Measurements from ENCODE around the gene THOC6.
"Not testable (repeated sequence)": the region's sequence is repeated elsewhere in the genome, so short reads cannot be mapped to it uniquely, and the experiment has no call there.

The THOC6 gene

DNA sequence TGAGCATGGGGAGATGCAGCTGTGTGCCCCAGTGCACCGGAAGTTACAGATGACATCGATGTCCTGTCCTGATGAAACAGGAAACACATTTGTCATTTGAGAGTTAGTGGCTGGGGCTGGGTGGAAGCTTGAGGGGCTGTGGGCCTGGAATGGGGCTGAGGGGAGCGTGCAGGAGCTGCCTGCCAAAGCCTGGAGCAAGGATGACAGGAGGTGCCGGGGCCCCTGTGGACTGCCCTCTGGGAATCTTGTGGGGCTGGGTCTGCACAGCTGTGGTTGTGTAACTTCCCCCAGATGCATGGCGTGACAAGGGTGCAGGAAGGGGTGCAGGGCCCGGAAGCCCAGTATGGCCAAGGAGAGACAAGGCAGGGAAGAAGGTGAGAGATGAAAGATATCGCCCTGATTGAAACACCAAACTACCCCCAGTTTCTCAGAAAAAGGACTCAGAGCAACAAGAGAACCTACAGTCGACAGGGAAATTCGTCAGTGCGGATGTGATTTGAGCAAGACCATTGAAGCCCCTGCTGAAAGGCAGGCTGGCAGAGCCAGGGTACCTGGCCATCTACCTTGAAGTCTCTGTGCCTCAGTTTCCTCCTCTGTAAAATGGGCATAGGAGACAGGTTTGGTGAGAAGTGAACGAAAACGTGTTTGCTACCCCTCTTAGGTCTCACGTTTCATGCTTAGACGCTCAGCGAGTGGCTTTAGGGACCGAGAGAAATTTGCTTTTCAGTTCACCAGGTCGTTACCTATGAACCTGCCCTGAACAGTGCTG is 31.3 kb downstream of the THOC6 start:
- DNase-seq (ENCODE audit: low read depth): no peak

- DNase-seq (ENCODE audit: low read depth): not testable (repeated sequence)
Observed at GRCh38 chr16:3055734-3056115, 31.9 kb downstream of the THOC6 start.

GRCh38 chr16:3056336-3057180 is 32.7 kb downstream of the THOC6 start:
- no peak for DNase-seq (ENCODE audit: low read depth)

DNA sequence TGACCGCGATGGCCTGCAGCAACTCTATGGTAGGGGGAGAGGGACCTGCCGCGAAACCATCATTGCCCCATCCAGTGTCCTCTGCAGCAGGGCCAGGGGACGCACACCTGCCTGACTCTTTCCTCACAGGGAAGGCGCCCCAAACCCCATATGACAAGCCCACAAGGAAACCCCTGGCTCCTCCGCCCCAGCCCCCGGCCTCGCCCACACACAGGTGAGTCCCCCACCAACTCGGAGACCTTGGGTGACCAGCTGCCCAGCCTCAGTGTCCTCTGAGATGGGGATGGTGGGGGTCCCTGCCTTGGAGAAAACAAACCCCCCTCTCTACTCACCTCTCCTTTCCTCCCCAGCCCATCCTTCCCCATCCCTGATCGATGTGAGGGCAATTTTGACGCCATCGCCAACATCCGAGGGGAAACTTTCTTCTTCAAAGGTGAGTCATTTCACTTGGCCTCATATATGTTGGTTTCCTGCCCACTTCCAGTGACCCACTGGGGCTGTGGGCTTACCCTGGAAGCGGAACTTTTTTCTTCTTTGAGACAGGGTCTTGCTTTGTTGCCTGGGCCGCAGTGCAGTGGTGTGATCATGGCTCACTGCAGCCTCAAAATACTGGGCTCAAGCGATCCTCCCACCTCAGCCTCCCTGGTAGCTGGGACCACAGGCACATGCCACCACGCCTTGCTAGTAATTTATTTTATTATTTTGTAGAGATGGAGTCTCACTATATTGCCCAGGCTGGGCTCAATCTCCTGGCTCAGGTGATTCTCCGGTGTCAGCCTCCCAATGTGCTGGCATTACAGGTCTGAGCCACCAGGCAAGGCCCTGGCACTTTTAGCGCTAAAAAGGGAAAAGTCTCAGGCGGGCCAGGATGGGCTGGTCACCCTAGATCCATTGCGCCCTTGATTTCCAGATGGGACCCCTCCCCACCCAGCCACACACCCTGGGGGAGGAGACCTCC is 33.6 kb downstream of the THOC6 start:
- DNase-seq (ENCODE audit: low read depth): no peak

DNA sequence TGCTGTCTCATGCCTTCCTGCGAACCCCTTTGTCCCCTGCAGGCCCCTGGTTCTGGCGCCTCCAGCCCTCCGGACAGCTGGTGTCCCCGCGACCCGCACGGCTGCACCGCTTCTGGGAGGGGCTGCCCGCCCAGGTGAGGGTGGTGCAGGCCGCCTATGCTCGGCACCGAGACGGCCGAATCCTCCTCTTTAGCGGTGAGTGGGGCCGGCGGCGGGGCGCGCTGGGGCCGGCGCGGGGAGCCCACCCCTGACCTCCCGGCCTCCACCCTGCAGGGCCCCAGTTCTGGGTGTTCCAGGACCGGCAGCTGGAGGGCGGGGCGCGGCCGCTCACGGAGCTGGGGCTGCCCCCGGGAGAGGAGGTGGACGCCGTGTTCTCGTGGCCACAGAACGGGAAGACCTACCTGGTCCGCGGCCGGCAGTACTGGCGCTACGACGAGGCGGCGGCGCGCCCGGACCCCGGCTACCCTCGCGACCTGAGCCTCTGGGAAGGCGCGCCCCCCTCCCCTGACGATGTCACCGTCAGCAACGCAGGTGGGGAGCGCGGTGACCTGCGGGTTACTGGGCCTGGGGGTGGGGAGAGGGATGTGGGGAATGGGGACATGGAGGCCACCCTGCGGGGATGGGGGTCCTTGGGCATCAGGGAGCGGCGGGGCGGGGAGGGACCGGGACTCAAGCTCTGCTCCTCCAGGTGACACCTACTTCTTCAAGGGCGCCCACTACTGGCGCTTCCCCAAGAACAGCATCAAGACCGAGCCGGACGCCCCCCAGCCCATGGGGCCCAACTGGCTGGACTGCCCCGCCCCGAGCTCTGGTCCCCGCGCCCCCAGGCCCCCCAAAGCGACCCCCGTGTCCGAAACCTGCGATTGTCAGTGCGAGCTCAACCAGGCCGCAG is 34.5 kb downstream of the THOC6 start:
- peak; percentile 47 for DNase-seq (ENCODE audit: low read depth)

GRCh38 chr16:3059041-3059722 is 35.3 kb downstream of the THOC6 start:
- DNase-seq (ENCODE audit: low read depth): peak; percentile 87

DNA sequence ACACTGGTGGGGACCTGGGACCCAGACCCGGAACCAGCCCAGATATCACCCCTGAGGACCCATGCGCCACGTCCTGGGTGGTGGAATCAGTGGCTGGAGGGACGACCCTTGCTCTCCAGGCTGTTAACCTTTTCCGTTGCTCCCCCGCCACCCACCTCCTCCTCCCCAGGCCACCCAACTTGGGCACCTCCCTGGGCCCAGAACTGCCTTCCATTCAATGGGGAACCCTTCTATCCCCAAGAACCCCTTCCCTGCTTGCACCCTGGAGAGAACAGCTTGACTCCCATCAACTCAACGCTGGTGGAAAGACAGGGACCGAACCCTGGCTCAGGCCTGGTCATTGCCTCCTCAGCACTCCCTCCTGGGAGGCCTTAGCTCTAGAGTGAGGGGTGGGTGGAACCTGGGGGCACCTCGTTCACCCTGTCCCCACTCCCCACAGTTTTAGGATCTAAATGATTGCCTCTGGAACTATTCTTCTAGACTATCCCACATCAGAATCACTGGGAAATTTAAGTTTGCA is 35.9 kb downstream of the THOC6 start:
- DNase-seq (ENCODE audit: low read depth): no peak

DNA sequence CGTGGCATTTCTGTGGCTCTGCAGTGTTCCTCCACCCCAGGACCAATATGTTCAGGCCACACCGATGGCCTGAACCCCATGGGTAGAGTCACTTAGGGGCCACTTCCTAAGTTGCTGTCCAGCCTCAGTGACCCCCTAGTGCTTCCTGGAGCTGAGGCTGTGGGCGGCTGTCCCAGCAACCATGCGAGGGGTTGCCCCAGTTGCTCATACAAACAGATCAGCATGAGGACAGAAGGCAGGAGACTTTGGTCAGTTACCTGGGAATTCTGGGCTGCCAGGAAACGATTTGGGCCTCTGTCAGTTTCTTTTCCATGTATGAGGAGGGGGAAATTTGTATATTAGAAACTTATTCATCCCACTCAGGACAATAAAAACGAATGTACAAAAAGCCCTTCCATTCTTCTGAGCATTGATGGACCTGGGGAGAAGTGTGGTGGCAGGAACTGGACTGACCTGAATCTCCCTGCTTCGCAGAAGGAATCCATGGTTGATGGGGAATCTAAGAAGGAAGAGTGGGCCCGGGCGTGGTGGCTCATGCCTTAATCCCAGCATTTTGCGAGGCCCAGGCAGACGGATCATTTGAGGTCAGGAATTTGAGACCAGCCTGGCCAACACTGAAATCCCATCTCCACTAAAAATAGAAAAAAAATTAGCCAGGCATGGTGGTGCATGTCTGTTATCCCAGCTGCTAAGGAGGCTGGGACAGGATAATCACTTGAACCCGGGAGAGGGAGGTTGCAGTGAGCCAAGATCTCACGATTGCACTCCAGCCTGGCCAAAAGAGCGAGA is 36.7 kb downstream of the THOC6 start:
- DNase-seq (ENCODE audit: low read depth): no peak

DNA sequence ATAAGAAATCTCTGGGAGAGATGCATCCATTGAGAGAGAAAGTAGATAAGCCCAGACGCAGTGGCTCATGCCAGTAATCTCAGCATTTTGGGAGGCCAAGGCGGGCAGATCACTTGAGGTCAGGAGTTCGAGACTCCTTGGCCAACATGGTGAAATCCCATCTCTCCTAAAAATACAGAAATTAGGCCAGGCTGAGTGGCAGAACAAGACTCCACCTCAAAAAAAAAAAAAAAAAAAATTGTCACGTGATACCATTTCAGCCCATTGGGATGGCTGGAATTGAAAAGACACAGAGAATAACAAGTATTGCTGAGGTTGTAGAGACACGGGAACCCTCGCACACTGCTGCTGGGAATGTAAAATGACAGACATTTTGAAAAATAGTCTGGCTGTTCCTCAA is 38.7 kb downstream of the THOC6 start:
- DNase-seq (ENCODE audit: low read depth): no peak

DNA sequence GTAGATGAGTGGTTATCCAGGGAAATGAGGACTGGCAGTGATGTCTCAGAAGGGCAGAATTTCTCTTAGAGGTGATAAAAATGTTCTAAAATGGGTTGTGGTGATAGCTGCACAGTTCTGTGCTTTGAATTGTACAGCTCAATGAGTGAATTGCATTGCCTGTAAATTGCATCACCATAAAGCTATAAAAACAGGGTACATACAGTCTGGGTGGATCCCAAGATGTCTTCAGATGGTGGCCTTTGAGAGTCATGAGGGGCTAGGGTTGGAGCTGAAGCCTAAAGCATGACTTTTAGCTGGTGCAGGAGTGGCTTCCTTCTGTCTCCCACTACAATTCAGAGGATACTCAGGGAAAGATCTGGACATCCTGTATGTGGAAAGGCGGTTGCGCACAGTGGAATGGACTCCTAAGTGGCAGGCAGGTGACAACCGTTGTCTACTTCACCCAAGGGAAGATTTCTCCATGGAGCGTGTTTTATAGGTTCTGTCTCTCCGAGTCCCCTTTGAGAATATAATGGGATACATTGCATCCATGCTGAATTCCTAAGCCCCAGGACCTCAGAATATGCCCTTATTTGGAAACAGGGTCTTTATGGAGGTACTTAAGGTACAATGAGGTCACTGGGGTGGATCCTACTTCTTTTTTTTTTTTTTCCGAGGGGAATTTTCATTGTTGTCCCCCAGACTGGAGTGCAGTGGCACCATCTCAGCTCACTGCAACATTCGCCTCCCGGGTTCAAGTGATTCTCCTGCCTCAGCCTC is 40.0 kb downstream of the THOC6 start:
- DNase-seq (ENCODE audit: low read depth): no peak

- DNase-seq (ENCODE audit: low read depth): peak; percentile 82
Observed at GRCh38 chr16:3065069-3065741, 41.4 kb downstream of the THOC6 start, which contains the start of gene IL32. Gene IL32, plus strand, starts transcription at chr16:3065640. Its CDS starts 172 bp downstream, at chr16:3065812.

DNA sequence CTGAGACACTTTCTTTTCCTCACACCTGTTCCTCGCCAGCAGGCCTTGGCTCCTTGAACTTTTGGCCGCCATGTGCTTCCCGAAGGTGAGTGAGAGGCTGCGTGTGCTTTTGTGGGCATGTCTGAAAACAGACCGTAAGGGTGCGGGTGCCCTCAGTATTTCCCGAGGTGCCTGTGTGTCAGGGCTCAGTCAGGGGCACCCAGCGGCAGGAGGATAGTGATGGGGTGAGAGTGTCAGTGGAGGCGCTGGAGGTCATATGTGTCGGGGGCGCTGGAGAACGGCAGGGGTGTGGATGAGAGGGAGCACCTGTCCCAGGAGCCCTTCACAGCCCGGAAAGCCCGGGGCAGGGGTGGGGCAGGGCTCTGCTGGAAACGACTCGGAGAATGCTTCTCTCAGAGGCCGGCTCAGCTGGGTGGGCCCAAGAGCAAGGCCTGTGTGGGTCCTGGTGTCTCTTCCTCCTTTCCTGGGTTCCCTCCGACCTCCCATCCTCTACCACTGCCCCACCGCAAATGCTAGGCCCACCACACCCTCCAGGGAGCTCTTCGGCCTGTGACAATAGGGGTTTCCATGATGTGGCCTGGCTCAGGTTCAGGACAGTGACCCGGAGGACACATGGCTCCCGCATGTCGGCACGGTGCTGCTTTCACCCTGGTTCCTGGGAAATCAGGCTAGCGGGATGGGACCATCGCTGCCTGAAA is 42.1 kb downstream of the THOC6 start:
- DNase-seq (ENCODE audit: low read depth): no peak

DNA sequence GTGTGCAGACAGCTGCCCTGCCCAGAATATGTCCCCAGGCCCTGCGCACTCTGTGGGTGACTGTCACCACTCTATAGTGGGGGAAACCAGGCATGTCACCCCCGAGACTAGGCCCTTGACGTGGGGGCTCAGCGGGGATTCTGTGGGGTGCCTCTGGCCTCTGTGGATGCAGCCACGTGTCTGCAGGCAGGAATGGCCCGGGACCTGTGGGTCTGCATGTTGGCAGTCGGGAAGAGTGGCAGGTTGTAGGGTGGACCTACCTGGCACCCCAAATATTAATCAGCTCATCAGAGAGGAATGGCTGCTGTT is 42.6 kb downstream of the THOC6 start:
- DNase-seq (ENCODE audit: low read depth): no peak

DNA sequence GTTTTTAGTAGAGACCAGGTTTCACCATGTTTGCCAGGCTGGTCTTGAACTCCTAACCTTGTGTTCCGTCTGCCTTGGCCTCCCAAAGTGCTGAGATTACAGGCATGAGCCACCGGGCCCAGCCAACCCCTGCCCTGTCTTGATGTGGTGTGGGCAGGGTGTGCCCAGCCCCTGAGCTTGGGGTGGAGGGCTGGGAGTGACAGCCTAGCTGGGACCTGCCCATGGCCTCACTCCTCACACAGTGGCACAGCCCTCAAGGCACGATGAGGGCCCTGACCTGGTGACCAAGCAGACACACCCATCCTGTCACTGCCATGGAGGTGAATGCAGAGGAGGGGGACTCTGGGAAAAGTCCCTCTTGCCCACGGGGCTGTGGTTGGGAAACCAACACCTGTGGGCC is 44.7 kb downstream of the THOC6 start:
- DNase-seq (ENCODE audit: low read depth): no peak

DNA sequence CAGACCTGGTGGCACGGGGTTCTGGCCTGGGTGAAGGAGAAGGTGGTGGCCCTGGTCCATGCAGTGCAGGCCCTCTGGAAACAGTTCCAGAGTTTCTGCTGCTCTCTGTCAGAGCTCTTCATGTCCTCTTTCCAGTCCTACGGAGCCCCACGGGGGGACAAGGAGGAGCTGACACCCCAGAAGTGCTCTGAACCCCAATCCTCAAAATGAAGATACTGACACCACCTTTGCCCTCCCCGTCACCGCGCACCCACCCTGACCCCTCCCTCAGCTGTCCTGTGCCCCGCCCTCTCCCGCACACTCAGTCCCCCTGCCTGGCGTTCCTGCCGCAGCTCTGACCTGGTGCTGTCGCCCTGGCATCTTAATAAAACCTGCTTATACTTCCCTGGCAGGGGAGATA is 45.3 kb downstream of the THOC6 start:
- DNase-seq (ENCODE audit: low read depth): not testable (repeated sequence)

DNA sequence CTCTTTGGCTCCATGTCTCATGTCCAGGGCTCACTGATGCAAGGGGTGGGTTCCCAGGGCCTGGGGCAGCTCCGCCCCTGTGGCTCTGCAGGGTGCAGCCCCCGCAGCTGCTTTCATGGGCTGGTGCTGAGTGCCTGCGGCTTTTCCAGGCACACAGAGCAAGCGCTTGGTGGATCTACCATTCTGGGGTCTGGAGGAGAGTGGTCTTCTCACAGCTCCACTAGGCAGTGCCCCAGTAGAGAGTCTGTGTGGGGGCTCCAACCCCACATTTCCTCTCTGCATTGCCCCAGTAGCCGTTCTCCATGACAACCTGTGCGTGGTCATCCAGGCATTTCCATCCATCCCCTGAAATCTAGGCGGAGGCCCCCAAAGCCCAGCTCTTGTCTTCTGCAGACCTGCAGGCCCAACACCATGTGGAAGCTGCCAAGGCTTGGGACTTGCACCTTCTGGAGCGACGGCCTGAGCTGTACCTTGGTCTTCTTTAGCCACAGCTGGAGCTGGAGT is 46.8 kb downstream of the THOC6 start:
- DNase-seq (ENCODE audit: low read depth): no peak

DNA sequence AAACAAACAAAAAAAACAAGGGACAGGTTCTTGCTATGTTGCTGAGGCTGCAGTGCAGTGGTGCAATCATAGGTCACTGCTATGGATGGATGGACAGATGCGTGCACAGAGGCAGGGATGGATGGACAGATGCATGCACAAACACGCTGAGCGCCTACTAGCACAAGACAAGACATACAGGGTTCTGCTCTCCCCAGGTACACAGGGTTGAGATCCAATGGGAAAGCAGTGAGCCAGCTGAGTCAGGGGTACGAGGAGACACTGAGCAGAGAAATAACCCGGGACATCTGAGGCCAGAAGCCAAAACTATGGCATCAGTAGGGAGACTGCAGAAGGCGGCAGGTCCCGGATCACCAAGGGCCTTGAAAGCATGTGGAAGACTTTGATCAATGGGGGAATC is 47.8 kb downstream of the THOC6 start:
- DNase-seq (ENCODE audit: low read depth): no peak
